Liver (tissue), 9 donors: ENCODE results near the gene HFM1. TPM values are rescaled to one million over a fixed set of nuclear protein-coding genes. Genes with fewer than 3 reads are reported as not detected.

Source experiments
- DNase-seq: peaks from one replicate; pipeline ENCODE4 v3.0.0-alpha.2; 2017; ENCODE audit warnings: low spot score
- H3K27ac ChIP-seq, 2 donors: one replicate each; pipeline ENCODE4 v1.7.0; 2013; ENCODE audit warnings: inconsistent platforms in 2 of 2, low read length in 2 of 2, control low read depth in 1 of 2, low read depth in 1 of 2, mild to moderate bottlenecking in 1 of 2
- H3K27me3 ChIP-seq, 4 donors: one replicate each; pipeline versions ENCODE4 v1.6.1 to v1.7.0; 2013; ENCODE audit warnings: low read length in 3 of 4, inconsistent platforms in 1 of 4, mild to moderate bottlenecking in 1 of 4, moderate library complexity in 1 of 4; ENCODE audit not compliant: control insufficient read depth in 4 of 4, insufficient read depth in 4 of 4
- H3K36me3 ChIP-seq, 4 donors: one replicate each; pipeline versions ENCODE4 v1.6.1 to v1.7.0; 2013; ENCODE audit warnings: low read length in 3 of 4, mild to moderate bottlenecking in 3 of 4, low read depth in 1 of 4, moderate library complexity in 1 of 4; ENCODE audit not compliant: control insufficient read depth in 4 of 4, insufficient read depth in 3 of 4
- H3K4me1 ChIP-seq, 4 donors: one replicate each; pipeline versions ENCODE4 v1.6.1 to v1.7.0; 2013; ENCODE audit warnings: low read length in 3 of 4, mild to moderate bottlenecking in 3 of 4, moderate library complexity in 1 of 4; ENCODE audit not compliant: control insufficient read depth in 4 of 4, insufficient read depth in 4 of 4
- H3K4me3 ChIP-seq, 3 donors: one replicate each; pipeline versions ENCODE4 v1.6.1 to v1.7.0; 2013; ENCODE audit warnings: low read length in 3 of 3, control low read depth in 1 of 3, low read depth in 1 of 3, mild to moderate bottlenecking in 1 of 3
- H3K9ac ChIP-seq, 2 donors: one replicate each; pipeline ENCODE4 v1.7.0; 2013; ENCODE audit warnings: low read length in 2 of 2, mild to moderate bottlenecking in 2 of 2, moderate library complexity in 2 of 2, control low read depth in 1 of 2, low read depth in 1 of 2
- H3K9me3 ChIP-seq, 4 donors: one replicate each; pipeline versions ENCODE4 v1.6.1 to v1.7.0; 2013; ENCODE audit warnings: low read length in 3 of 4; ENCODE audit not compliant: control insufficient read depth in 4 of 4
- EGR1 ChIP-seq, 2 donors: IDR thresholded peaks; 2 replicates each; pipeline ENCODE4 v1.6.1; 2016 to 2018; ENCODE audit warnings: antibody characterized with exemption in 2 of 2, low read depth in 2 of 2
- FOXA1 ChIP-seq: IDR thresholded peaks from 2 replicates; pipeline ENCODE4 v1.6.1; 2016; ENCODE audit warnings: antibody characterized with exemption
- FOXA2 ChIP-seq: IDR thresholded peaks from 2 replicates; pipeline ENCODE4 v1.6.1; 2016; ENCODE audit warnings: antibody characterized with exemption
- GABPA ChIP-seq, 2 donors: IDR thresholded peaks in 1 of 2; conservative IDR thresholded peaks in 1 of 2; 2 replicates each; pipeline ENCODE4 v1.6.1; 2016; ENCODE audit warnings: antibody characterized with exemption in 2 of 2, mild to moderate bottlenecking in 1 of 2, moderate library complexity in 1 of 2
- HNF4A ChIP-seq, 2 donors: conservative IDR thresholded peaks; 2 replicates each; pipeline ENCODE4 v1.6.1; 2016; ENCODE audit warnings: antibody characterized with exemption in 2 of 2, mild to moderate bottlenecking in 2 of 2
- JUND ChIP-seq, 2 donors: IDR thresholded peaks; 2 replicates each; pipeline ENCODE4 v1.6.1; 2016; ENCODE audit warnings: antibody characterized with exemption in 2 of 2
- NR2F2 ChIP-seq: IDR thresholded peaks from 2 replicates; pipeline ENCODE4 v1.6.1; 2016; ENCODE audit warnings: antibody characterized with exemption
- RAD21 ChIP-seq, 2 donors: IDR thresholded peaks; 2 replicates each; pipeline ENCODE4 v1.6.1; 2016; ENCODE audit warnings: antibody characterized with exemption in 2 of 2, mild to moderate bottlenecking in 2 of 2
- RXRA ChIP-seq, 2 donors: IDR thresholded peaks; 2 replicates each; pipeline ENCODE4 v1.6.1; 2017 to 2018; ENCODE audit warnings: antibody characterized with exemption in 2 of 2, mild to moderate bottlenecking in 1 of 2
- SP1 ChIP-seq: IDR thresholded peaks from 2 replicates; pipeline ENCODE4 v1.6.1; 2018; ENCODE audit warnings: antibody characterized with exemption, mild to moderate bottlenecking
- TAF1 ChIP-seq: conservative IDR thresholded peaks from 2 replicates; pipeline ENCODE4 v1.6.1; 2016; ENCODE audit warnings: antibody characterized with exemption, mild to moderate bottlenecking
- YY1 ChIP-seq: IDR thresholded peaks from 2 replicates; pipeline ENCODE4 v1.6.1; 2016; ENCODE audit warnings: antibody characterized with exemption, mild to moderate bottlenecking
- WGBS: extraction: QIAGEN DNeasy Blood & Tissue Kit; methylation state at CpG from one replicate; pipeline ENCODE4 v1.1.7; 2013; 5-methylcytosine and 5-hydroxymethylcytosine counted together
- polyA plus RNA-seq, 2 donors: library from polyadenylated mRNA; stranded (reverse) in 1 of 2; unstranded in 1 of 2; fragments of 200-250 nt in 1 of 2; fragments of >200 nt in 1 of 2; fragmentation: Nextera tagmentation in 1 of 2; extraction: Ambion mirVana in 1 of 2; gene quantifications; one replicate each; pipeline versions ENCODE4 v1.2.1 to v1.2.3, GENCODE V29; 2013 to 2015
- total RNA-seq, 2 donors: library from RNA; depleted of rRNA; stranded (reverse); fragments of >200 nt; gene quantifications; one replicate each; pipeline ENCODE4 v1.2.3, GENCODE V29; 2014
- TF ChIP-seq, protein P1 (sequence below): IDR thresholded peaks from 2 replicates; pipeline ENCODE4 v1.6.1; 2016; ENCODE audit warnings: antibody characterized with exemption
- TF ChIP-seq, protein P2 (sequence below): IDR thresholded peaks from 2 replicates; pipeline ENCODE4 v1.6.1; 2016; ENCODE audit warnings: antibody characterized with exemption
- TF ChIP-seq, protein P3 (sequence below): fragments of 150-350 bp; IDR thresholded peaks from 2 replicates; pipeline ENCODE4 v1.5.1; 2017; ENCODE audit warnings: improper control_type of control experiment, low read depth, low read length; ENCODE audit not compliant: missing input control
- TF ChIP-seq, protein P4 (sequence below): IDR thresholded peaks from 2 replicates; pipeline ENCODE4 v1.6.1; 2016; ENCODE audit warnings: antibody characterized with exemption
- TF ChIP-seq, protein P5 (sequence below): IDR thresholded peaks from 2 replicates; pipeline ENCODE4 v1.6.1; 2016; ENCODE audit warnings: antibody characterized with exemption, mild to moderate bottlenecking
- donor health status: healthy.
- donor health status: healthy.
- donor health status: healthy.
- donor health status: healthy.
- donor health status: healthy.

Gene HFM1
- total and polyA plus RNA-seq, 4 donors = 0.01 to 2.8 (median 0.29) TPM

DNA sequence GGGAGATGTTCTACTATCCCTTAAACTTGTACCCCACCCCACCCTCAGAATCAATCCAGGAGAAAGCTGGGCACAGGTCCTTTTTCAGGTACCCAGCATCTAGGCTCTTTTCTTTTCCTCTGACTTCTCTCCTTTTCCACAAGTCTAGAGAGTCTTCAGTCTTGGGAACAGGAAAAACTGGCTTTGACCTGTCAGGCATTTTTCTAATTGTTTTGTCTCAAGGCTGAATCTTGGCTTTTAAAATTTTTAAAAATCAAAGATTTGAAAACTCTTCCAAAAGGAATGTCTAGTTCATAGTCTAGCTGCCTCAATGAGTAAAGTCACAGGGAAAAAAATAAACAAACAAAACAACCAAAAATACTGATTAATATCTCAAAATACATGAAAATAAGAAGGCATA lies 161.5 kb downstream of the HFM1 start:
- Histone ChIP-seq H3K27ac (no peak overlapping the region), H3K4me1 (no peaks in the 10 kb centered on the region), H3K9ac (no peak overlapping the region), H3K9me3 (no peaks in the 10 kb centered on the region), H3K36me3 (no peaks in the 10 kb centered on the region), H3K4me3 (no peak overlapping the region), H3K27me3 (no peaks in the 10 kb centered on the region)
- no peak for DNase-seq
- TF ChIP-seq FOXA2 (no peak), YY1 (no peak), EGR1 (IDR thresholded peaks at IDR 0.05; ENCODE audit: low read depth in 2 of 2) (no peak), RXRA (IDR thresholded peaks at IDR 0.05) (no peak), TAF1 (no peak), SP1 (no peak), FOXA1 (no peak), HNF4A (conservative IDR thresholded peaks at IDR 0.05) (no peak), GABPA (IDR thresholded peaks at IDR 0.05 in 1 of 2, conservative IDR thresholded peaks at IDR 0.05 in 1 of 2) (no peak), NR2F2 (no peak), JUND (IDR thresholded peaks at IDR 0.05) (no peak)
- TF ChIP-seq, protein P1, sequence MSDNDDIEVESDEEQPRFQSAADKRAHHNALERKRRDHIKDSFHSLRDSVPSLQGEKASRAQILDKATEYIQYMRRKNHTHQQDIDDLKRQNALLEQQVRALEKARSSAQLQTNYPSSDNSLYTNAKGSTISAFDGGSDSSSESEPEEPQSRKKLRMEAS = no peak
- TF ChIP-seq, protein P2, sequence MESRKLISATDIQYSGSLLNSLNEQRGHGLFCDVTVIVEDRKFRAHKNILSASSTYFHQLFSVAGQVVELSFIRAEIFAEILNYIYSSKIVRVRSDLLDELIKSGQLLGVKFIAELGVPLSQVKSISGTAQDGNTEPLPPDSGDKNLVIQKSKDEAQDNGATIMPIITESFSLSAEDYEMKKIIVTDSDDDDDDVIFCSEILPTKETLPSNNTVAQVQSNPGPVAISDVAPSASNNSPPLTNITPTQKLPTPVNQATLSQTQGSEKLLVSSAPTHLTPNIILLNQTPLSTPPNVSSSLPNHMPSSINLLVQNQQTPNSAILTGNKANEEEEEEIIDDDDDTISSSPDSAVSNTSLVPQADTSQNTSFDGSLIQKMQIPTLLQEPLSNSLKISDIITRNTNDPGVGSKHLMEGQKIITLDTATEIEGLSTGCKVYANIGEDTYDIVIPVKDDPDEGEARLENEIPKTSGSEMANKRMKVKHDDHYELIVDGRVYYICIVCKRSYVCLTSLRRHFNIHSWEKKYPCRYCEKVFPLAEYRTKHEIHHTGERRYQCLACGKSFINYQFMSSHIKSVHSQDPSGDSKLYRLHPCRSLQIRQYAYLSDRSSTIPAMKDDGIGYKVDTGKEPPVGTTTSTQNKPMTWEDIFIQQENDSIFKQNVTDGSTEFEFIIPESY = no peak
- TF ChIP-seq, protein P3, sequence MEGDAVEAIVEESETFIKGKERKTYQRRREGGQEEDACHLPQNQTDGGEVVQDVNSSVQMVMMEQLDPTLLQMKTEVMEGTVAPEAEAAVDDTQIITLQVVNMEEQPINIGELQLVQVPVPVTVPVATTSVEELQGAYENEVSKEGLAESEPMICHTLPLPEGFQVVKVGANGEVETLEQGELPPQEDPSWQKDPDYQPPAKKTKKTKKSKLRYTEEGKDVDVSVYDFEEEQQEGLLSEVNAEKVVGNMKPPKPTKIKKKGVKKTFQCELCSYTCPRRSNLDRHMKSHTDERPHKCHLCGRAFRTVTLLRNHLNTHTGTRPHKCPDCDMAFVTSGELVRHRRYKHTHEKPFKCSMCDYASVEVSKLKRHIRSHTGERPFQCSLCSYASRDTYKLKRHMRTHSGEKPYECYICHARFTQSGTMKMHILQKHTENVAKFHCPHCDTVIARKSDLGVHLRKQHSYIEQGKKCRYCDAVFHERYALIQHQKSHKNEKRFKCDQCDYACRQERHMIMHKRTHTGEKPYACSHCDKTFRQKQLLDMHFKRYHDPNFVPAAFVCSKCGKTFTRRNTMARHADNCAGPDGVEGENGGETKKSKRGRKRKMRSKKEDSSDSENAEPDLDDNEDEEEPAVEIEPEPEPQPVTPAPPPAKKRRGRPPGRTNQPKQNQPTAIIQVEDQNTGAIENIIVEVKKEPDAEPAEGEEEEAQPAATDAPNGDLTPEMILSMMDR = no peak

DNA sequence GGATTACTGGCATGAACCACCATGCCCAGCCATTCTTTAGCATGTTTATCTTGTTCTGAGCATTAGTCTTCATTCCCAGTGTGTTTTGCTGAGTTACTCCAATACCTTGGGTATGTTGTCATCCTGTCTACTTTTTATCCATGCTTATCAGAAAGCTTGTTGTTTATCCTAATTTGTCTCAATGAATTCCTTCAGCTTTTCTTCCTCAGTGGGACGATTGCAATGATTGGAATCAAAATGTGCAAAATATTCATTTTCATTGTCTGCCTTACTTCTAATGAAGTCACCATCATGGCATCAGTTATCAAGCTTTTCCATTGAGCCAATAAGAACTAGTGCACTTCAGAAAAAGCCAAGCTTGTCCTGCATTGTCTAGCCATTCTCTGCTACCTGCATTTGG lies 170.5 kb downstream of the HFM1 start:
- H3K36me3 ChIP-seq = no peaks in the 10 kb centered on the region
- no peak overlapping the region for H3K9ac ChIP-seq
- no peaks in the 10 kb centered on the region for H3K9me3 ChIP-seq
- no peaks in the 10 kb centered on the region for H3K27me3 ChIP-seq
- 47% methylated on average over 1 of the region's 1 CpG for WGBS
- no peaks in the 10 kb centered on the region for H3K4me1 ChIP-seq
- no peak overlapping the region for H3K27ac ChIP-seq
- TF ChIP-seq NR2F2 (no peak), FOXA1 (no peak)
- TF ChIP-seq, protein P1 = no peak
- H3K4me3 ChIP-seq = no peak overlapping the region
- no peak for DNase-seq

DNA sequence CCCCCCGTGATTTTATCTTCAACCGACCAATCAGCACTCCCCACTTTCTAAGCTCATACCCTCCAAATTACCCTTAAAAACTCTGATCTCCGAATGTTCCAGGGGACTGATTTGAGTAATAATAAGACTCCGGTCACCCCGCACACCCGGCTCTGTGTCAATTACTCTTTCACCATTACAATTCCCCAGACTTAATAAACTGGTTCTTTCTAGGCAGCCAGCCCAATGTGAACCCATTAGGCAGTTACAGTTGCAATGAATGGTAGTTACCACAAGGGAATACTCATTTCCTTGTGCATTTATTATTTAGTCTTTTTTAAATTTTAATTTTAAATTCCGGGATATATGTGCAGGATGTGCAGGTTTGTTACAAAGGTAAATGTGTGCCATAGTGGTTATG lies 177.9 kb downstream of the HFM1 start:
- H3K4me1 ChIP-seq = no peaks in the 10 kb centered on the region
- no peak overlapping the region for H3K27ac ChIP-seq
- H3K36me3 ChIP-seq = no peaks in the 10 kb centered on the region
- no peak overlapping the region for H3K4me3 ChIP-seq
- H3K9ac ChIP-seq = no peak overlapping the region
- no peak for DNase-seq
- H3K9me3 ChIP-seq = no peaks in the 10 kb centered on the region
- H3K27me3 ChIP-seq = no peaks in the 10 kb centered on the region
- WGBS = 93% methylated on average over 7 of the region's 7 CpGs
- TF ChIP-seq NR2F2 (no peak), HNF4A (conservative IDR thresholded peaks at IDR 0.05) (no peak), GABPA (IDR thresholded peaks at IDR 0.05 in 1 of 2, conservative IDR thresholded peaks at IDR 0.05 in 1 of 2) (no peak), SP1 (no peak), EGR1 (IDR thresholded peaks at IDR 0.05; ENCODE audit: low read depth in 2 of 2) (no peak), TAF1 (no peak), JUND (IDR thresholded peaks at IDR 0.05) (no peak), YY1 (no peak), RAD21 (IDR thresholded peaks at IDR 0.05) (no peak)
- TF ChIP-seq, protein P2 = no peak
- TF ChIP-seq, protein P4, sequence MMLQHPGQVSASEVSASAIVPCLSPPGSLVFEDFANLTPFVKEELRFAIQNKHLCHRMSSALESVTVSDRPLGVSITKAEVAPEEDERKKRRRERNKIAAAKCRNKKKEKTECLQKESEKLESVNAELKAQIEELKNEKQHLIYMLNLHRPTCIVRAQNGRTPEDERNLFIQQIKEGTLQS = no peak
- TF ChIP-seq, protein P5, sequence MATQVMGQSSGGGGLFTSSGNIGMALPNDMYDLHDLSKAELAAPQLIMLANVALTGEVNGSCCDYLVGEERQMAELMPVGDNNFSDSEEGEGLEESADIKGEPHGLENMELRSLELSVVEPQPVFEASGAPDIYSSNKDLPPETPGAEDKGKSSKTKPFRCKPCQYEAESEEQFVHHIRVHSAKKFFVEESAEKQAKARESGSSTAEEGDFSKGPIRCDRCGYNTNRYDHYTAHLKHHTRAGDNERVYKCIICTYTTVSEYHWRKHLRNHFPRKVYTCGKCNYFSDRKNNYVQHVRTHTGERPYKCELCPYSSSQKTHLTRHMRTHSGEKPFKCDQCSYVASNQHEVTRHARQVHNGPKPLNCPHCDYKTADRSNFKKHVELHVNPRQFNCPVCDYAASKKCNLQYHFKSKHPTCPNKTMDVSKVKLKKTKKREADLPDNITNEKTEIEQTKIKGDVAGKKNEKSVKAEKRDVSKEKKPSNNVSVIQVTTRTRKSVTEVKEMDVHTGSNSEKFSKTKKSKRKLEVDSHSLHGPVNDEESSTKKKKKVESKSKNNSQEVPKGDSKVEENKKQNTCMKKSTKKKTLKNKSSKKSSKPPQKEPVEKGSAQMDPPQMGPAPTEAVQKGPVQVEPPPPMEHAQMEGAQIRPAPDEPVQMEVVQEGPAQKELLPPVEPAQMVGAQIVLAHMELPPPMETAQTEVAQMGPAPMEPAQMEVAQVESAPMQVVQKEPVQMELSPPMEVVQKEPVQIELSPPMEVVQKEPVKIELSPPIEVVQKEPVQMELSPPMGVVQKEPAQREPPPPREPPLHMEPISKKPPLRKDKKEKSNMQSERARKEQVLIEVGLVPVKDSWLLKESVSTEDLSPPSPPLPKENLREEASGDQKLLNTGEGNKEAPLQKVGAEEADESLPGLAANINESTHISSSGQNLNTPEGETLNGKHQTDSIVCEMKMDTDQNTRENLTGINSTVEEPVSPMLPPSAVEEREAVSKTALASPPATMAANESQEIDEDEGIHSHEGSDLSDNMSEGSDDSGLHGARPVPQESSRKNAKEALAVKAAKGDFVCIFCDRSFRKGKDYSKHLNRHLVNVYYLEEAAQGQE = no peak
- TF ChIP-seq, protein P1 = no peak
